HG03103 (cell line): Measurements from ENCODE around the gene CRIP3.
"Not testable (repeated sequence)": the region's sequence is repeated elsewhere in the genome, so short reads cannot be mapped to it uniquely, and the experiment has no call there.

Source experiments
- ATAC-seq: cut with Tn5 transposase; IDR thresholded peaks from one replicate; pipeline ENCODE4 v1.9.1; 2021; ENCODE audit warnings: low read depth; ENCODE audit not compliant: unreplicated experiment

Gene CRIP3, protein sequence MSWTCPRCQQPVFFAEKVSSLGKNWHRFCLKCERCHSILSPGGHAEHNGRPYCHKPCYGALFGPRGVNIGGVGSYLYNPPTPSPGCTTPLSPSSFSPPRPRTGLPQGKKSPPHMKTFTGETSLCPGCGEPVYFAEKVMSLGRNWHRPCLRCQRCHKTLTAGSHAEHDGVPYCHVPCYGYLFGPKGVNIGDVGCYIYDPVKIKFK

DNA sequence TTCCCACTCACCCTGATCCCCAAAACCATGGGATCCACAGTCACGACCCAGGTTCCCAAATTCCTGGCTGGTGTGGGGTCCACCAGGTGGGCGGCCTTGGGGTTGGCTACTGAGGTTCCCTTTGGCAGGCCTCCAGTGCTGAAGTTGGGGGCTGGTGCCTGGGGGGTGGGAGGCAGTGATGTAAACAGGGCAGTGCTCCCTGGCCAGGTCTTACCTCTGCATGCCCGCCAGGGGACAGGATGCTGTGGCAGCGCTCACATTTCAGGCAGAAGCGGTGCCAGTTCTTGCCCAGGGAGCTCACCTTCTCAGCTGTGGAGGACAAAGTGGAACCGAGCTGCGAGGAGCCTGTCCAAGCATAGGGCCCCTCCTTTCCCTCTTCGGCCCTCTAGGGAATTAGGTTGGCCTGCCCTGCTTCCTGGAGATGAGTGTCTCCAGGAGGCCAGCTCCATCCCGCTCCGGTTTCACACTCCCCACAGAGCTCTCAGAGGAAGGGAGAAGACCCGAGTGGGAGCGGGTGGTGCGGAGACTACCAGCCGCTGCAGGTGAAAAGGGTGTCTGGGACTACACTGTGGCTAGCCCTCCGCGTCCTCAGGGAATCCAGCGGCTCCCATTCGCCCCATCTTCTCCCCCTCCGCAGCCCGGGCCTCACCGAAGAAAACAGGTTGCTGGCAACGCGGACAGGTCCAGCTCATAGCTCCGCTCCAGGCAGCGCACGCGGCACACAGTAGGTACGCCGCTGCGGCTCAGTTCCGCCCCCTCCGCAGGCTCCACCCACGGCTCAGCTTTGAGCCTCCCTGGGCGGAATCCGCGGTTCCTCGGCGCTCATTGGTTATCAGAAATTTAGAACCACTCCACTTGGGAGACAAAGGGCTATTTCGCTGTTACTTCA, at the start of gene CRIP3:
Gene CRIP3 (minus strand): TSS at position 726 of the 889 bp plus-strand sequence. CDS start 34 bp downstream, at position 692.
- peak; percentile 46 for ATAC-seq

DNA sequence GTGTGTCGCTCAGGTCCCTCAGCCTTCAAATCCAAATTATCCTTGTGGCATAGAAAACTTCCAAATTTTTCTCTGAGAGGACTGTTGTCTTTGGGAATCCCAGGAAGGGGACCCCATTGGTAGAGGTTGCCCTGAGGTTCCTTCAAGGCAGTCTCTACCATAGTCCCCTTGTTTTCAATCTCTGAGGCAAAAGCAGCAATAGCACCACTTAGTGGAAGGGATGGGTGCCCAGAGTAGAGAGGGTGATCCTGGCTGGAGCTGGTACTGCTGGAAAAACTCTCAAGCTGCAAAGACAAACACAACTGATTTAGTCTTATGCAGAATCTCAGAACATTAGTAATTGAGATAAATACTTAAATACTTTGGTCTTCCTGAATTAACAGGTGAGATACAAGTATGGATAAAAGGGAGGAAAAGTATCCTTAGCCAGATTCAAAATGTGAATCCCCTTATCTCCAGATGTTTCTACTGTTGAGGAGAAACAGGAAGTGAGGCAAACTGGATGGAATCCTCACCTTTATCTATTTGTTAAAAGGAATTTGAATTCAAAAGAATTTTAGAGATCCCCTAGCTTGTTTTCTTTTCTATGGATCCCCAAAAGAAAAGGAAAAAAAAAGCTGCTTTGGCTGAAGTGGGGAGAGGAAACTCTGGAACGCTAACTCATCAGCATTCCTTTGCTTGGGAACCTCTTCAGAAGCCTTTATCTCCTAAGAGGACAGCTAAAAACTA, 47.4 kb upstream of the CRIP3 start:
- no peak for ATAC-seq

DNA sequence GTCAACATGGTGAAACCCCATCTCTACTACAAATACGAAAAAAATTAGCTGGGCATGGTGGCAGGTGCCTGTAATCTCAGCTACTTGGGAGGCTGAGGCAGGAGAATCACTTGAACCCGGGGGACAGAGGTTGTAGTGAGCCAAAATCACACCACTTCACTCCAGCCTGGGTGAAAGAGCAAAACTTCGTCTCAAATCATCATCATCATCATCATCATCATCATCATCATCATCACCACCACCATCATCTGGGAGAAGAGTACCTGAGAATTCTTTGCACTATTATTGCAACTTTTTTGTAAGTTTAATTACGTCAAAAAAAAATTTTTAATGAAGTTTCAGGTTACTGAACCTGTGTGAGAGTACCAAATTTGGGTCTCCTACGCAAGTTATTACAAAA, 43.3 kb upstream of the CRIP3 start:
- ATAC-seq = not testable (repeated sequence)

DNA sequence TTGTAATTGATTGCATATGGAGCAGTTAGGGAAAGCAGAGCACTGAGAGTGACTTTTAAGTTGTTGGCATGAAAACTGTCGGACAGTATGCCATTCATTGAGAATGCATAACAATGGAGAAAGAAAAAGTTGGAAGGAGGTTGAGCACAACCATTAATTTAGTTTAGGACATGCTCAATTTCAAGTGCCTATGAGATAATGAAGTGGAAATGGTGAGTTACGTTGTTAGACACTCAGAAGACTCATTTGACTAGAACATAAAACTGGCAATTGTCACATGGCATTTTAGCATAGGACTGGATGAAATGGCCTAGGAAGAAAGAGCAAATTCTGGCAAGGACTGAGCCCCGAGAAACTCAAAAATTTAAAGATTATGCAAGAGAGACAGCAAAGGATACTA, 38.8 kb upstream of the CRIP3 start:
- no peak for ATAC-seq

DNA sequence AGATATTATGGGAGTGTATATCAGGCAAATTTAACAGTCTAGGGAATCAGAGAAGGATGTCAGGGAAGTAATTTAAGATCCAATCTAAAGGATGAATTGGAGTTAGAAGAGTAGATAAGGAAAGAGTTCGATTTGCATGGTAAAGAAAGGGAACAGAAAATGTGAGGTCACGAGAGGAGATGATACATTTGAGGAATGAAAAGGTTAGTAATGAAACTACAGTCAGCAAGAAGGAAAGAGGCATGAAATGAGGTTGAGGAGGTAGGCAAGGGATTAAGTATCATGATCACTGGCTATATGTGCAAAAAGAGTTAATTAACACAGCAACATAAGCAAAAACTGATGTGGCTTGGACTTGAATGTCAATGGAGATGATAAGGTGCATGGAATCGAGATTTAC, 38.4 kb upstream of the CRIP3 start:
- no peak for ATAC-seq

DNA sequence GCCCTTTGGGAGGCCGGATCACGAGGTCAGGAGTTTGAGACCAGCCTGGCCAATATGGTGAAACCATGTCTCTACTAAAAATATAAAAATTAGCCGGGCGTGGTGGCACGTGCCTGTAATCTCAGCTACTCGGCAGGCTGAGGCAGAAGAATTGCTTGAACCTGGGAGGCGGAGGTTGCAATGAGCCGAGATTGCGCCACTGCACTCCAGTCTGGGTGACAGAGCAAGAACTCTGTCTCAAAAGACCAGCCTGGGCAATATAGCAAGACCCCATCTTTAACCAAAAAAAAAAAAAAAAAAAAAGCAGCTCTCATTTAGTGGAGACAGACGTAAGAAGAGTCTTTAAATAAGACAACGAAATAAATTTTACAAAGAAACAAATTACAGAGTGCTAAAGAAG, 37.6 kb upstream of the CRIP3 start:
- ATAC-seq = not testable (repeated sequence)

DNA sequence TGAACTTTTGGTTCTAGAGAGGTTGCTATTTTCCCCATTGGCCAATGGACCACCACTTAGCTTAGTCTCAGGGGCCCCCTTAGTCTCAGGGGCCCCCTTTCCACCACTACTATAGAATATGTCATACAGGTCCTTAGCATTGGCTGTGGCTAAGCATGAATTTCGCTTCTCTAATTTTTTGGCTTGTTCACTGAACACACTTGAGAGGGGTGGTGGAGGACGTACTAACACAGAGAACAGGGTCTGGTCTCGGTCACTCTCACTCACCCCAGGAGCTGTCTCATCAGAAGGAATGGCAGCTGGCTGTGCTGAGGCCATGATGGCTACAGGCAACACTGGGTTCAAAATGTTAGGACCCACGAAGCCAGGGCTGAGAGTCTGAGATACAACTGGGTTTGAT, 30.5 kb upstream of the CRIP3 start:
- peak; percentile 57 for ATAC-seq

DNA sequence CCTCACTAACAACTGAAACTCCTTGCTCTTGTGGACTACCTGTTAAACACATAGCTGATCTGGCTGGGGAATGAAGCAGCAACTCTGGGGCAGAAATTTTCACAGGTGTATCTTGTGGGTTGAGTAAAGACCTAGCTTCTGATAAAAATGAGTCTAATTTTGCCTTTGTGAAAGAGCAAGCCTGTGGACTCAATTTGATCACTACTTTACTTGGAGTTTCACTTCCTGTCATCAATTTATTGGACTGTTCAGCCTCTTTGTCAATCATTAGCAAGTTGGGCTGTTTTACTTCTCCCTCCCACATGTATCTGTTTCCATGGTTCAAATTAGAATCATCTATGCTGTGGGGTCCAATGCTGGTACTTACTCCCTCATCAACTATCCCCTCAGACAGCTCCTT, 29.6 kb upstream of the CRIP3 start:
- ATAC-seq = no peak

DNA sequence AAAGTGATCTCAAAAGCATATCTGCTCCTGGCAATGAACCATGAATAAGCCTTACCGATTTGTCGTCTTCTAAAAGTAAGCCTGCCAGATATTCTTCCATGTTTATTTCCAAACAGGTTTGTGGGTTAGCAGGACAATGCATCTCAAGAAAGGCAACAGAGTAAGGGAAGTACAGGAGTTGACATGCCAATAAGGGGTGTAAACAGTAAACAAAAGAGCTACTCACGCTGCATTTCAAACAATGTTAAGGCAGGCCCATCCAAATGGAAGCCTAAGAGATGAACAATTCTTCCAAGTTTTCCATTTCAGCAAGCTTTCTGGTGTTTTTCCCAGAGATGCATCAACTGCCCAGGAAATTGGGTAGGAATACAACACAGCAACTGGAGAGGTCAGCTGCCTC, 27.8 kb upstream of the CRIP3 start:
- ATAC-seq = no peak

DNA sequence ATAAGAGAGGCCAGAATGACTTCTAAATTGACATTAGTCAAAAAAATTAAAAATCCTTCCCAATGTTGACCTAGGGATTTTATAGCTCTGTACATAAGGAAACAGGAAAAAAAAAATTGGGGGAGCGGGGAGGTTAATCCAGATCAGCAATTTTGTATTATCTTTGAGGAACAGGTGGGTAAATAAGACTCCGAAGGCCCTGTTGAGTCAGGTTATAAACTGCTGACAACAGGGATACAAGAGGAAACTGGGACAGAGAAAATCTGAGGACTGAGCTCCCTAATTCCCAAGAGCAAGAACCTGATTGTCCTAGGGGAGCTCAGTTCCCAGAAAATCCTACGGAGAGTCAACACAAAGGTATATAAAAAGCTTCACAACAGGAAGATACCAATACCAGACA, 26.8 kb upstream of the CRIP3 start:
- no peak for ATAC-seq

DNA sequence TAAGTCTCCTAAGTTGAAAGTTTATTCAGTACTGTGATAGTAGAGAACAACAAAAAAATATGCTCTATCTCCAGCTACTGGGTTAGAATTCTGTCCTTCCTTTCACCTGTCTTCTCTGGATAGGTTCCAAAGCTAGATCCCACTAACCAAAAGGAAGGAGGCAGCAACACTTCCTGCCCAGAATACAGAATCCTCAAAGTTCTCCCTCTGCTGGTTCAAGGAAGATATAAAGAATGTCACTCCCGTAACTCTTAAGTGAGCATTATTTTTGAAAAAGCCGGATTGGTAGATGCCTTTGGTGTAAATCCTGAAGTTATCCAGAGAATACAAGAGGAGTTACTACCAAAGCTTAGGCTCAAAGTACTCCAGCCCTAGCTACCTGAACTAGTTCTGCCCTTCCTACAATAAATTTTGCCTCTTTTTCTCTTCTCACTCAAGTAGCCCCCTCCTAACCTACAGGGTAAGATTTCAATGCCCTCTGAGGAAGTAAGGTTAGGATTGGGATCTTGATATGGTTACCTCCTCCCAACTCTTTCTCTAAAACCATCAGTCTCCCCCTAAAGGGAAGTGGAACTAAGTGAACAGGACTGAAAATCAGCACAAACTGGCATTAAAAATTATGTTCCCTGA, 26.0 kb upstream of the CRIP3 start:
- no peak for ATAC-seq

DNA sequence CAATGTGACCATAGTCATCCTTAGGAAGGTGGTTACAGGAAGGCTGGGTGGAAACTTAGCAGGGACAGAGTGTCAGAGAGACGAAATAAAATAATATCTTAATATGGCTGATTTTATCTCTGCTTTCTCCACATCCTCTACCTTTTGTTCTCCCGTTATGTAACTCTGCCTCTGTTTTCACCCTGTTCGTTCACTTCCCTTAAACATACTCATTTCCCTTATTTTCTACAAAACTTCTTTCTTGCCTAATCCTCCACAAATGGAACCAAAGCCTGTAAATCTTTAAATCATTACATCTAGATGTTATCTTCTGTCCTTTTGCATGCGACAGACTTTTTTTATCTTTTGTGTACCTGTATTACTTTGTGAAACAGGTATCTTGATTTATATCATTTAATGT, 23.3 kb upstream of the CRIP3 start:
- no peak for ATAC-seq

DNA sequence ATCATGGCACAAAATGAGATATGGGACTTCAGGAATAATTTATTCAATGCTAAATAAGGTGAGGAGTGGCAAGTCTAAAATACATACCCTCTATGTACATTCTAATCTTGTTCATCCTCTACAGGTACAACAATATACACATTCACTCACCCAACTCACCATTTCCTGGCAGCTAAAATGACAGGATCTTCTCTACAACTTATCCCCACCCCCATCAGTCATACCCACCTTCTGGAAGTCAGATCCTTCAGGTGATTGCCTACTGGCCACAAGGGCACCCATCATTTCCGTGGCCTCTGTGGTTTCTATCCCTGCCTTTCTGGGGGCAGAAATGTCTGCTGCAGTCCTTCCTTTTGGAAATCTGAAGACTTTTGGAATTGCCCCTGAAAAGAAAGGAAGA, 22.8 kb upstream of the CRIP3 start:
- ATAC-seq = no peak

DNA sequence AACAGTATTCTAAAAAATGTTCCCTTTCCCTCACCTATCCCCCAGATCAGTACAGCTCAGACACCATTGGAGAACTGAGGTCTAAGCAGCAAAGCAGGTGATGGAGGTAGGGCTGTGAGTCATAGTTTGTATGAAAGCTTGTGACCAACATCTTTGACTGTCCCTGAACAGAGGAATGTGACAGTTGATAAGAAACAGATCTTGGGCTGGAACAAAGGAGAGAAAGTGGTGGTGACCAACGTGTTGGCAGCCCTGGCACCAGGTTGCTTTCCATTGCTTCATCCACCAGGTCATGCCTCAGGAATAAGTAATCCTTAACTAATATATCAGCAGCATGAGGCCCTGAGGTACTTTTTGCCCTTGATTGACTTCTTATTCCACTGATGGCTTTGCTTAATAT, 19.9 kb upstream of the CRIP3 start:
- ATAC-seq = no peak

DNA sequence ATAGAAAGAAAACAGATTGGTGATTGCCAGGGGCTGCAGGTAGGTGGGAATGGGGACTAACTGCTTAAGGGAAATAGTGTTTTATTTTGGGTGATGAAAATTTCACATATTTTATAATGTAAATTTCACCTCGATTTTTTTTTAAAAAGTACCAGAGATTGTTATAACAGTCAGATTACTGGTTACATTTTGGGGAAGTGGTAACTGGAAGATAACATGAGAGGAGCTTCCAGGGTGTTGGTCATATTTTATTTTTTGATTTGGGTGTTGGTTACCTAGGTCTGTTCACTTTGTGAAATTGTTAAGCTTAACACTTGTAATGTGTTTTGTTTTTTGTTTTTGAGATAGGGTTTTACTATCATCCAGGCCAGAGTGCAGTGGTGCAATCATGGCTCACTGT, 17.2 kb upstream of the CRIP3 start:
- ATAC-seq = no peak

DNA sequence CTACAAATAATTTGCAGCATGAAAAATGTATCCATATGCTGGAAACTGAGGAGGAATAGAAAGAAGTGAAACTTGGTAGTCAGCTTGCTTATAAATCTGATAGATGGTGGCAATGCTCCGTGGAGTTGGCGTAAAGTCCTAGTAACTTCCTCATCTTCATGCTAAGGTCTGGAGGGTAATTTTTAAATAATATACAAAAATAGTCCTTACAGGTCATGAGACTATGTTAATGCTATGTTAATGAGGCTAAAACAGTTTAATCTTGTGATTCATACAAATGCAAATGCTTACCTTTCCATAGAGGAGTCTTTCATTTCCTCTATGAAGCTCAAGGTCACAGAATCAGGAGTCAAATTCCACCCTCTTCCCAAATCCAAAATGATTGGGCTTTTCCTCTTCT, 9.4 kb upstream of the CRIP3 start:
- no peak for ATAC-seq

DNA sequence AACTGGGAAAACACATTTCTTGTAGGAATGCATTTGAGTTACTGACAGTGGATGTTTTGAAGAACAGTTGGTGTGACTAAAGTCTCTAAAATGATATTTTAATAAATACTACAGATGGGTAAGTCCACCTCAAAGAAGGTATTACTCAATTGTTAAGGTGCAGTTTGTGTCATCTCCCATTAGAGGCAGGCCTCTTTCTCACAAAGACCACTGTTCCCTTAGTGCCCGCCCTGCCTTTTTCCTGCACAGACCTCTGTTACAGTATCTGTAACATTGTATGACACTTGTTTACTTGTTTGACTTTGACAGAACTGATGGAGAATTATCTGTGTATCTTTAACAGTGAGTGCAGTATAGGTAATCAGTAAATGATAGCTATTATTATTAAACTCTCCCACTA, 5.2 kb upstream of the CRIP3 start:
- ATAC-seq = no peak

DNA sequence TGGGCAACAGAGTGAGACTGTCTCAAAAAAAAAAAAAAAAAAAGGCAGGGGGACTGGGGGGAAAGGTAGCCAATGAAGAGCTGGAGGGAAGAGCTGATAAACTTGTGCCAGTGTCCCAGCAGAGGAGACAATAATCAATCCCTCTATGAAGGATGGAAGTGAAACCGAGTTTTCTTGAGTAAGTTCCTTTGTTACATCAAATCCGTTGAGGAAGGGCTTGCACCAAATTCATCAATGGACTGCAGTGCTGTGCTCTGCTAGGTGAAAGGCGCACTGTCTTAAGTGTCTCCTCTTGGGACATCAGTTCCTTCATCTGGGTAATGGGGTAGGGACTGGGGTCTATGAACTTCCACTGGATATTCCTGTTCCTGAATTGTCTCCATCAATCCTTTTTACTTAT, 3.0 kb upstream of the CRIP3 start:
- ATAC-seq = no peak

DNA sequence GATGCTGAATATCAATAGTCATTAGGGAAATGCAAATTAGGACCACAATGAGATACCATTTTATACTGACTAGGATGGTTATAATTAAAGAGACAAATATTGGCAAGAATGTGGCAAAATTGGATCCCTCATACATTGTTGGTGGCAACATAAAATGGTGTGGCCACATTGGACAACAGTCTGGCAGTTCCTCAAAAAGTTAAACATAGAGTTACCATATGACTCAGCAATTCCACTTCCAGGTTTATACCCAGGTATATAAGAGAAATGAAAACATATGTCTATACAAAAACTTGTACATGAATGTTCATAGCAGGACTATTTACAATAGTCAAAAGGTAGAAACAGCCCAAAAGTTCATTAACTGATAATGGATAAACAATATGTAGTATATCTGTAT, 2.0 kb upstream of the CRIP3 start:
- ATAC-seq = no peak

DNA sequence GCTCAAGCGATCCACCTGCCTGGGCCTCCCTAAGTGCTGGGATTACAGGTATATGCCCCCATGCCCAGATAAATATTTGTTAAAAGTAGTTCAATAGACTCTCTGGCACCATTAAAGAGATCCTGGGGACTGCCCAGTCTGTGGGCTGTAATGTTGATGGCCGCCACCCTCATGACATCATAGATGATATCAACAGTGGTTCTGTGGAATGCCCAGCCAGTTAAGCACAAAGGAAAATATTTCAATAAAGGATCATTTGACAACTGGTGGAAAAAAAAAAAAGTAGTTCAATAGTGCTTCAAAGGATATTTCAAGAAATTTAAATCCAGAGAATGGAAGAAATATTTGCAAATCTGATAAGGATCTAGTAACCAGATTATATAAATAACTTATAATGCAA, 1.5 kb upstream of the CRIP3 start:
- ATAC-seq = no peak

DNA sequence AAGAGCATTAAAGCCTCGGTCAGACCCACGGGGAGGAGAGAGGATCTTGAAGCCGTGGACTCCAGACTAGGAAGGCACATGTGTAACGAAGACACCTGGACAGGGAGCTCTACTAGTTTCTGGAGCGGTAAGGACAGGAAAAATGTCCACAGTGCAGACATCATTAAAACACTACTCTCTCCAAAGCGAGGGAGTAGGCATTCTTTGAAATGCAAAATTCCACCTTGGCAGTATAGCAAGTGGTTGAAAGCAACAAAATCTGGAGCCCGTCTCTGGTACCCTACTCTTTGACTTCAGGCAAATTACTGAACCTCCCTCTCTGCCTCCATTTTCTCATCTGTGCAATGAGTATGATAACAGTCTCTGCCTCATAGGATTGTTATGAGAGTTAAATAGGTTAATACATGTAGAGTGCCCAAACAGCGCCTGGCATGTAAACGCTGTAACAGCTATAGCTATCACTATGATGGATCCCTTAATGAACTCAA, 408 bp upstream of the CRIP3 start:
- no peak for ATAC-seq
